HFF-Myc (cell line): ENCODE results near the gene NUP58.
A peak's percentile ranks its signal among the peaks of the same experiment; 100 is the strongest.

ENCODE experiments used
- DNase-seq: peaks from one replicate; pipeline ENCODE4 v3.0.0-alpha.2; 2011; ENCODE audit warnings: low read depth; ENCODE audit errors: extremely low read depth
- H3K4me3 ChIP-seq: replicated peaks from 2 replicates; pipeline ENCODE4 v1.5.1; 2011; ENCODE audit warnings: low read depth, mild to moderate bottlenecking, control low read depth, low read length
- CTCF ChIP-seq: IDR thresholded peaks from 2 replicates; pipeline ENCODE4 v1.5.1; 2012; ENCODE audit warnings: mild to moderate bottlenecking, low read depth, low read length, control low read depth; ENCODE audit errors: missing control alignments

Gene NUP58

GRCh38 chr13:25267715-25268114, 33.7 kb upstream of the NUP58 start:
- H3K4me3 ChIP-seq: no peak overlapping the region
- no peak for DNase-seq
- peak; percentile 10 for TF ChIP-seq CTCF

GRCh38 chr13:25268561-25268960, 32.9 kb upstream of the NUP58 start:
- TF ChIP-seq CTCF: no peak
- no peak overlapping the region for H3K4me3 ChIP-seq
- no peak for DNase-seq

- no peak overlapping the region for H3K4me3 ChIP-seq
- TF ChIP-seq CTCF: no peak
- DNase-seq: no peak
Measured at GRCh38 chr13:25276748-25277147, 24.7 kb upstream of the NUP58 start.

- no peak for TF ChIP-seq CTCF
- H3K4me3 ChIP-seq: no peak overlapping the region
- DNase-seq: no peak
Measured at GRCh38 chr13:25280396-25280795, 21.0 kb upstream of the NUP58 start.

GRCh38 chr13:25281193-25281934, 20.1 kb upstream of the NUP58 start:
- no peak for TF ChIP-seq CTCF
- no peak for DNase-seq
- H3K4me3 ChIP-seq: no peak overlapping the region

- no peak overlapping the region for H3K4me3 ChIP-seq
- no peak for DNase-seq
- TF ChIP-seq CTCF: no peak
Measured at GRCh38 chr13:25281935-25282332, 19.5 kb upstream of the NUP58 start.
